ENCODE data around the gene MRTFB. TPM values are rescaled to one million over a fixed set of nuclear protein-coding genes. Genes with fewer than 3 reads are reported as not detected.
A peak's percentile ranks its signal among the peaks of the same experiment; 100 is the strongest.

Gene MRTFB
- total and polyA plus RNA-seq, 12 donors = 5.5 to 77.7 (median 44.3) TPM

DNA sequence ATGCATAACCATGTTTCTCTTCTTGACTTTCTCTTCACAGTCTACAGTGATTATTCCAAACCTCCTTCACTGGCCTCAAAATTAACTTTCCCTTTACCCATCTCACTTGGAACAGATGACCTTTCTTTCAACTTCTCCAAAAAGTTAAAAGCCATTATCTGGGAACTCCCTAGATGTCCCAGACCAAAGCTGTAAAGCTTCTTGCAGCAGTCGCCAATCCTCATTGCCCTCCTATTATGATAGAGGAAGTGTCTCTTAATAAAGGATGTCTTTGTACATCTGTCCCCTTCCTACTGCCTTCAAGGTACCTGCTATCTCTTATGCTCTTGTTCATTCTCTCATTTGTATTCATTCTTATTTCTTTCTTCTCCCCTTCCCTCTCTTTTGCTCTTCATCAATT lies 127.5 kb downstream of the MRTFB start:
- no peak overlapping the region for H3K27ac ChIP-seq
- no peaks in the 10 kb centered on the region for H3K36me3 ChIP-seq (replicated peaks in 1 of 2)
- no peaks in the 10 kb centered on the region for H3K9me3 ChIP-seq (replicated peaks in 1 of 3)
- H3K4me1 ChIP-seq (replicated peaks in 1 of 2) = peaks cover 16 to 35% of the 10 kb centered on the region in 2 donors
- TF ChIP-seq, protein P1, sequence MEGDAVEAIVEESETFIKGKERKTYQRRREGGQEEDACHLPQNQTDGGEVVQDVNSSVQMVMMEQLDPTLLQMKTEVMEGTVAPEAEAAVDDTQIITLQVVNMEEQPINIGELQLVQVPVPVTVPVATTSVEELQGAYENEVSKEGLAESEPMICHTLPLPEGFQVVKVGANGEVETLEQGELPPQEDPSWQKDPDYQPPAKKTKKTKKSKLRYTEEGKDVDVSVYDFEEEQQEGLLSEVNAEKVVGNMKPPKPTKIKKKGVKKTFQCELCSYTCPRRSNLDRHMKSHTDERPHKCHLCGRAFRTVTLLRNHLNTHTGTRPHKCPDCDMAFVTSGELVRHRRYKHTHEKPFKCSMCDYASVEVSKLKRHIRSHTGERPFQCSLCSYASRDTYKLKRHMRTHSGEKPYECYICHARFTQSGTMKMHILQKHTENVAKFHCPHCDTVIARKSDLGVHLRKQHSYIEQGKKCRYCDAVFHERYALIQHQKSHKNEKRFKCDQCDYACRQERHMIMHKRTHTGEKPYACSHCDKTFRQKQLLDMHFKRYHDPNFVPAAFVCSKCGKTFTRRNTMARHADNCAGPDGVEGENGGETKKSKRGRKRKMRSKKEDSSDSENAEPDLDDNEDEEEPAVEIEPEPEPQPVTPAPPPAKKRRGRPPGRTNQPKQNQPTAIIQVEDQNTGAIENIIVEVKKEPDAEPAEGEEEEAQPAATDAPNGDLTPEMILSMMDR (IDR thresholded peaks at IDR 0.05) = no peak
- no peak for TF ChIP-seq POLR2A (IDR thresholded peaks at IDR 0.05)
- intact Hi-C loops (cut with DNase I) = no loop called here
- no peaks in the 10 kb centered on the region for H3K27me3 ChIP-seq
- H3K4me3 ChIP-seq = no peak overlapping the region
- WGBS, 4 donors = 68 to 83% (median 73%) methylated on average over 1 of the region's 1 CpG
- no peak for DNase-seq

DNA sequence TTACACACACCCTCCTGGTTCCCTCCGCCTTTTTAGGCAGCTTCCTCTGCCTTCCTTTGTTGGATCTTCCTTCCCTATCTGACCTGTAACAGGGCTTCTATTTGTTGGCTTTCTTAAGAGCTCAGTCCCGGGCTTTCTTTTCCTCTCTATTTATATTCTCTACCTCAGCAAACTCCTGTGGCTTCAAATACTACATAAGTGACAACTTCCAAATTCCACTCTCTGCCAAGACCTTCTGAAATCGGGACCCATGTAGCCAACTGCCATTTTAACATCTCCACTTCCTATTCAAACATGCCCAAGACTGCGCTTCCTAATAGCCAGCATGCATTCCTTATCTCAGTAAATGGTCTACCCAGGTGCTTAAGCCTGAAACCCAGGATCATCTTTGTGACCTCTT lies 128.1 kb downstream of the MRTFB start:
- intact Hi-C loops (cut with DNase I) = no loop called here
- peaks cover 16 to 35% of the 10 kb centered on the region in 2 donors for H3K4me1 ChIP-seq (replicated peaks in 1 of 2)

DNA sequence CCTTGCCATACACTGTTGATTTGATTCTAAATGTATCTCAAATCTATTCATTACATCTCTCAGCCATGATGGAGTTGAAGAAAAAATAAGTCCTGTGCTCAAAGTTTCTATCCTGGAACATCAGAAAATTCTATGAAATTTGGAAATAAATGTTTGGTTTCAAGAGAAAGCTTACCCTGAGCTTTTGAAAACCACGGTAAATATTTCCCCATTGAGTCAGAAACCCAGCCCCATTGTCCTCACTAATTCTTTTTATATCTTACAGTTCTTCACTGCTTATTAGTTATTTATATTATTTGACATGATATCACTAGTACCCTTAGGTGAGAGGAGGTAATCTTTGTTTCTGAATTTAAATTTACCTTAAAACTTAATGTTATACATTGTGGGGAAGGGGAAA lies 128.5 kb downstream of the MRTFB start:
- WGBS, 4 donors = 94 to 99% (median 96%) methylated on average over 1 of the region's 1 CpG
- DNase-seq = no peak
- H3K4me3 ChIP-seq = no peak overlapping the region
- H3K27ac ChIP-seq = no peak overlapping the region
- H3K9me3 ChIP-seq (replicated peaks in 1 of 3) = no peaks in the 10 kb centered on the region
- peaks cover 16 to 35% of the 10 kb centered on the region in 2 donors for H3K4me1 ChIP-seq (replicated peaks in 1 of 2)
- H3K27me3 ChIP-seq = no peaks in the 10 kb centered on the region
- TF ChIP-seq, protein P1 (IDR thresholded peaks at IDR 0.05) = no peak
- no peak for TF ChIP-seq POLR2A (IDR thresholded peaks at IDR 0.05)
- intact Hi-C loops (cut with DNase I) = no loop called here
- no peaks in the 10 kb centered on the region for H3K36me3 ChIP-seq (replicated peaks in 1 of 2)

More for the DNA sequence above, 128.1 kb downstream of the MRTFB start:
- no peaks in the 10 kb centered on the region for H3K27me3 ChIP-seq
- H3K27ac ChIP-seq = no peak overlapping the region
- no peak for DNase-seq
- no peaks in the 10 kb centered on the region for H3K9me3 ChIP-seq (replicated peaks in 1 of 3)
- H3K4me3 ChIP-seq = no peak overlapping the region
- no peaks in the 10 kb centered on the region for H3K36me3 ChIP-seq (replicated peaks in 1 of 2)
- 85 to 95% (median 94%) methylated on average over 4 of the region's 4 CpGs for WGBS, 4 donors
- TF ChIP-seq, protein P1 (IDR thresholded peaks at IDR 0.05) = no peak
- no peak for TF ChIP-seq POLR2A (IDR thresholded peaks at IDR 0.05)

DNA sequence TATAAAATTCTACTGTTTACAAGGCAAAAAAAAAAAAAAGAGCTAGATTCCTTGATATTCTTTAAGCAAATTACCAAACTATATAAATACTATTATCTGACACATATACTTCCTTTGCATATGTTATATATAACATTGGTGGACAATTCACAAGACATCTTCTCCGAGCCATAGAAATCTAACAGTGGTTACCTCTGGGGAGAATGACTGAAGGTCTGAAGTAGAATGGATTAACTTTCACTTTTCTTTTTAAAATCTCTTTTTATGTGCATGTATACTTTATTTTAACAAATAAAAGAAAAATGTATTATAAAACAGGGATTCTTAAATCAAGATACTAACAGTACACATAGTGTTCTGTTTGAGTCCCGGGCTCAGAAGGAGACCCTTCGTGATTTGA lies 131.0 kb downstream of the MRTFB start:
- TF ChIP-seq POLR2A (IDR thresholded peaks at IDR 0.05) = no peak
- TF ChIP-seq, protein P1 (IDR thresholded peaks at IDR 0.05) = no peak
- WGBS, 4 donors = 41 to 53% (median 47%) methylated on average over 3 of the region's 3 CpGs
- intact Hi-C loops (cut with DNase I) = no loop called here
- no peak for DNase-seq
- Histone ChIP-seq H3K36me3 (replicated peaks in 1 of 2) (no peaks in the 10 kb centered on the region), H3K27me3 (no peaks in the 10 kb centered on the region), H3K4me1 (replicated peaks in 1 of 2) (peaks cover 3 to 22% of the 10 kb centered on the region in 2 donors), H3K9me3 (replicated peaks in 1 of 3) (no peaks in the 10 kb centered on the region), H3K27ac (peak overlapping the region in 3 of 5 donors; percentile 27 to 61 (median 29)), H3K4me3 (peak overlapping the region in 1 of 4 donors; percentile 37)
